Gastroesophageal sphincter (tissue), 4 donors: ENCODE measurements around the gene DGKI. TPM values are rescaled to one million over a fixed set of nuclear protein-coding genes. Genes with fewer than 3 reads are reported as not detected.

Experiments used
- ATAC-seq: fragments of 150-250 bp; one replicate; pipeline ENCODE4 v1.9.1; 2016; ENCODE audit warnings: mild to moderate bottlenecking, moderate library complexity
- H3K27ac ChIP-seq, 4 donors: fragments of 200-600 bp; sonication (generic) in 3 of 4; 1 replicate in 3 of 4; 2 replicates in 1 of 4; pipeline ENCODE4 v1.5.1; 2016 to 2019
- H3K27me3 ChIP-seq: fragments of 200-600 bp; sonication (generic); one replicate; pipeline ENCODE4 v1.5.1; 2019
- H3K36me3 ChIP-seq, 2 donors: fragments of 200-600 bp; sonication (generic); one replicate each; pipeline ENCODE4 v1.5.1; 2019; ENCODE audit warnings: control low read depth in 1 of 2
- H3K4me1 ChIP-seq, 3 donors: fragments of 200-600 bp; sonication (generic); 1 replicate in 2 of 3; 2 replicates in 1 of 3; pipeline ENCODE4 v1.5.1; 2016 to 2019; ENCODE audit warnings: control low read depth in 2 of 3
- H3K4me3 ChIP-seq, 2 donors: fragments of 200-600 bp; sonication (generic); one replicate each; pipeline ENCODE4 v1.5.1; 2019; ENCODE audit warnings: mild to moderate bottlenecking in 1 of 2, moderate library complexity in 1 of 2
- H3K9me3 ChIP-seq, 3 donors: fragments of 200-600 bp; sonication (generic); one replicate each; pipeline ENCODE4 v1.5.1; 2017 to 2019; ENCODE audit warnings: control low read depth in 2 of 3
- CTCF ChIP-seq, 4 experiments: fragments of 200-600 bp in 2 of 4; fragments of 450-650 bp in 2 of 4; sonication (generic) in 1 of 4; IDR thresholded peaks; one replicate each; pipeline ENCODE4 v1.5.1; 2017 to 2019; ENCODE audit warnings: antibody characterized with exemption in 4 of 4, mild to moderate bottlenecking in 2 of 4, moderate library complexity in 2 of 4
- EP300 ChIP-seq: sonication (generic); formaldehyde crosslinking; IDR thresholded peaks from one replicate; pipeline ENCODE4 v1.6.1; 2017; ENCODE audit warnings: antibody characterized with exemption, mild to moderate bottlenecking
- POLR2A ChIP-seq, 2 donors: fragments of 450-650 bp; IDR thresholded peaks; one replicate each; pipeline ENCODE4 v1.6.1; 2017; ENCODE audit warnings: antibody characterized with exemption in 2 of 2, mild to moderate bottlenecking in 2 of 2, moderate library complexity in 1 of 2
- POLR2AphosphoS5 ChIP-seq: sonication (generic); formaldehyde crosslinking; IDR thresholded peaks from one replicate; pipeline ENCODE4 v1.6.1; 2017; ENCODE audit warnings: antibody characterized with exemption
- WGBS, 2 donors: methylation state at CpG; one replicate each; pipeline ENCODE4 v1.1.5; 2018; ENCODE audit warnings: low coverage in 1 of 2; 5-methylcytosine and 5-hydroxymethylcytosine counted together
- total RNA-seq, 4 donors: library from RNA; depleted of rRNA; stranded (reverse); fragments of >200 nt; gene quantifications; one replicate each; pipeline ENCODE4 v1.1.0, GENCODE V29; 2016

Gene DGKI
- total RNA-seq, 4 donors from 2014 or later, result 0.27 to 4.8 (median 3.2) TPM

- TF ChIP-seq POLR2A (IDR thresholded peaks at IDR 0.05) (no peak), POLR2AphosphoS5 (no peak)
- Histone ChIP-seq H3K27me3 (no peaks in the 10 kb centered on the region), H3K36me3 (no peaks in the 10 kb centered on the region), H3K9me3 (peaks cover 0 to 8% (median 0%) of the 10 kb centered on the region in 3 donors), H3K4me3 (no peak overlapping the region), H3K4me1 (no peaks in the 10 kb centered on the region), H3K27ac (no peak overlapping the region)
- ATAC-seq, result no peak
- 75 to 85% methylated on average over 2 to 3 of the region's 3 CpGs for WGBS, 2 donors
These were observed 104.7 kb downstream of the DGKI start for GRCh38 chr7:137742051-137742450.

- Histone ChIP-seq H3K4me1 (no peaks in the 10 kb centered on the region), H3K27ac (no peak overlapping the region), H3K4me3 (no peak overlapping the region), H3K36me3 (no peaks in the 10 kb centered on the region), H3K9me3 (peaks cover 0 to 8% (median 0%) of the 10 kb centered on the region in 3 donors), H3K27me3 (no peaks in the 10 kb centered on the region)
- no peak for ATAC-seq
- WGBS, 2 donors, result 77 to 100% methylated on average over 1 to 2 of the region's 2 CpGs
- no peak for TF ChIP-seq POLR2AphosphoS5
These were observed 105.3 kb downstream of the DGKI start for GRCh38 chr7:137741443-137741842.

- Histone ChIP-seq H3K27me3 (no peaks in the 10 kb centered on the region), H3K4me1 (no peaks in the 10 kb centered on the region), H3K36me3 (no peaks in the 10 kb centered on the region), H3K4me3 (no peak overlapping the region), H3K27ac (no peak overlapping the region), H3K9me3 (no peaks in the 10 kb centered on the region)
- TF ChIP-seq EP300, result no peak
- no peak for TF ChIP-seq CTCF (IDR thresholded peaks at IDR 0.05)
- TF ChIP-seq POLR2AphosphoS5, result no peak
- TF ChIP-seq POLR2A (IDR thresholded peaks at IDR 0.05), result no peak
- ATAC-seq, result no peak
- 79 to 82% methylated on average over 4 to 5 of the region's 5 CpGs for WGBS, 2 donors
These were observed 112.6 kb downstream of the DGKI start for GRCh38 chr7:137734221-137734620.

GRCh38 chr7:137732168-137732567 is 114.6 kb downstream of the DGKI start:
- WGBS, 2 donors, result 79 to 84% methylated on average over 2 of the region's 2 CpGs
- no peaks in the 10 kb centered on the region for H3K9me3 ChIP-seq
- no peak overlapping the region for H3K4me3 ChIP-seq
- H3K36me3 ChIP-seq, result no peaks in the 10 kb centered on the region
- ATAC-seq, result no peak
- H3K27me3 ChIP-seq, result no peaks in the 10 kb centered on the region
- no peaks in the 10 kb centered on the region for H3K4me1 ChIP-seq
- H3K27ac ChIP-seq, result no peak overlapping the region
- TF ChIP-seq EP300 (no peak), POLR2A (IDR thresholded peaks at IDR 0.05) (no peak)

- no peak for ATAC-seq
- Histone ChIP-seq H3K27ac (no peak overlapping the region), H3K4me3 (no peak overlapping the region), H3K27me3 (no peaks in the 10 kb centered on the region), H3K9me3 (no peaks in the 10 kb centered on the region), H3K36me3 (no peaks in the 10 kb centered on the region), H3K4me1 (no peaks in the 10 kb centered on the region)
- TF ChIP-seq POLR2AphosphoS5 (no peak), EP300 (no peak), CTCF (IDR thresholded peaks at IDR 0.05) (no peak), POLR2A (IDR thresholded peaks at IDR 0.05) (no peak)
- WGBS, 2 donors, result 67 to 79% methylated on average over 5 of the region's 5 CpGs
These were observed 115.3 kb downstream of the DGKI start for GRCh38 chr7:137731436-137731835.

GRCh38 chr7:137728426-137728825 is 118.3 kb downstream of the DGKI start:
- Histone ChIP-seq H3K27me3 (no peaks in the 10 kb centered on the region), H3K4me1 (no peaks in the 10 kb centered on the region), H3K36me3 (no peaks in the 10 kb centered on the region), H3K4me3 (no peak overlapping the region), H3K9me3 (no peaks in the 10 kb centered on the region), H3K27ac (no peak overlapping the region)
- no peak for ATAC-seq
- TF ChIP-seq CTCF (IDR thresholded peaks at IDR 0.05) (no peak), POLR2AphosphoS5 (no peak), POLR2A (IDR thresholded peaks at IDR 0.05) (no peak), EP300 (no peak)
- 86 to 93% methylated on average over 1 of the region's 1 CpG for WGBS, 2 donors
